ENCODE data around the gene ADH4.
"Not testable (repeated sequence)": the region's sequence is repeated elsewhere in the genome, so short reads cannot be mapped to it uniquely, and the experiment has no call there.

ADH4 gene

GRCh38 chr4:99131378-99131777 lies 12.7 kb downstream of the ADH4 start:
- DNase-seq: no peak

GRCh38 chr4:99126376-99126775 lies 17.7 kb downstream of the ADH4 start:
- DNase-seq: no peak

- DNase-seq: no peak
These were observed 23.1 kb downstream of the ADH4 start for GRCh38 chr4:99121008-99121407.

- DNase-seq: no peak
These were observed 23.6 kb downstream of the ADH4 start for GRCh38 chr4:99120501-99120900.

- no peak for DNase-seq
These were observed 26.0 kb downstream of the ADH4 start for GRCh38 chr4:99117876-99118693.

- DNase-seq: not testable (repeated sequence)
These were observed 26.8 kb downstream of the ADH4 start for GRCh38 chr4:99117122-99117841.

GRCh38 chr4:99109286-99109685 lies 34.8 kb downstream of the ADH4 start:
- DNase-seq: not testable (repeated sequence)

- no peak for DNase-seq
These were observed 39.9 kb downstream of the ADH4 start for GRCh38 chr4:99104153-99104552.

GRCh38 chr4:99103166-99103565 lies 40.9 kb downstream of the ADH4 start:
- DNase-seq: no peak

- DNase-seq: no peak
These were observed 41.5 kb downstream of the ADH4 start for GRCh38 chr4:99102634-99103033.

- no peak for DNase-seq
These were observed 43.2 kb downstream of the ADH4 start for GRCh38 chr4:99100876-99101275.

- DNase-seq: not testable (repeated sequence)
These were observed 44.3 kb downstream of the ADH4 start for GRCh38 chr4:99099814-99100213.

- no peak for DNase-seq
These were observed 44.8 kb downstream of the ADH4 start for GRCh38 chr4:99099311-99099710.

GRCh38 chr4:99091841-99092240 lies 52.3 kb downstream of the ADH4 start:
- not testable (repeated sequence) for DNase-seq

- DNase-seq: no peak
These were observed 52.9 kb downstream of the ADH4 start for GRCh38 chr4:99091216-99091575.

- DNase-seq: no peak
These were observed 53.4 kb downstream of the ADH4 start for GRCh38 chr4:99090481-99091215.

GRCh38 chr4:99088481-99089365 lies 55.4 kb downstream of the ADH4 start, which contains the start of gene ADH5:
TSS of gene ADH5 (minus strand) at chr4:99088788. CDS start at chr4:99088700, 88 bp downstream.
- DNase-seq: peak; percentile 32

- DNase-seq: peak; percentile 42
These were observed 56.1 kb downstream of the ADH4 start for GRCh38 chr4:99088023-99088449.

GRCh38 chr4:99084595-99084994 lies 59.5 kb downstream of the ADH4 start:
- DNase-seq: no peak

- no peak for DNase-seq
These were observed 61.9 kb downstream of the ADH4 start for GRCh38 chr4:99082192-99082591.

- DNase-seq: not testable (repeated sequence)
These were observed 63.2 kb downstream of the ADH4 start for GRCh38 chr4:99080869-99081268.

GRCh38 chr4:99079625-99080295 lies 64.3 kb downstream of the ADH4 start:
- DNase-seq: no peak

Measured in NCI-H748 treated with DMSO at 0.1 percent for 48 hours (cell line).